Measurements from ENCODE around the gene CCDC60.

Gene CCDC60

DNA sequence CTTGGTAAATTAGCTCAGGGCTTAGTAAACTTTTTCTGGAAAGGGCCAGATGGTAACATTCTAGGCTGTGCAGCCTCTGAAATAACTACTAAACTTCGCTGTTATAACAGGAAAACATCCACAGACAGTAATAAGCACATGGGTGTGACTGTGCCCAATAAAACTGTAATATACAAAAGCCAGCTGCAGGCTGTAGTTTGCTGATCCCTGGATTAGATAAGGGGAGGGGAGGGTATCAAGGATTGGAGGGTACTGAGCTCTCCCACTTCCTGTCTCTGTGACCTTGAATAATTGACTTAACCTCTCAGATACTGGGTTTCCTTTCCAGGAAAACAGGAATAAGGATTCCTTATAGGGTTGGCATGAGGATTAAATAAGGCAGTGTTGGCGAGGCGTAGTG, 81.2 kb downstream of the CCDC60 start:
- TF ChIP-seq, protein P1, sequence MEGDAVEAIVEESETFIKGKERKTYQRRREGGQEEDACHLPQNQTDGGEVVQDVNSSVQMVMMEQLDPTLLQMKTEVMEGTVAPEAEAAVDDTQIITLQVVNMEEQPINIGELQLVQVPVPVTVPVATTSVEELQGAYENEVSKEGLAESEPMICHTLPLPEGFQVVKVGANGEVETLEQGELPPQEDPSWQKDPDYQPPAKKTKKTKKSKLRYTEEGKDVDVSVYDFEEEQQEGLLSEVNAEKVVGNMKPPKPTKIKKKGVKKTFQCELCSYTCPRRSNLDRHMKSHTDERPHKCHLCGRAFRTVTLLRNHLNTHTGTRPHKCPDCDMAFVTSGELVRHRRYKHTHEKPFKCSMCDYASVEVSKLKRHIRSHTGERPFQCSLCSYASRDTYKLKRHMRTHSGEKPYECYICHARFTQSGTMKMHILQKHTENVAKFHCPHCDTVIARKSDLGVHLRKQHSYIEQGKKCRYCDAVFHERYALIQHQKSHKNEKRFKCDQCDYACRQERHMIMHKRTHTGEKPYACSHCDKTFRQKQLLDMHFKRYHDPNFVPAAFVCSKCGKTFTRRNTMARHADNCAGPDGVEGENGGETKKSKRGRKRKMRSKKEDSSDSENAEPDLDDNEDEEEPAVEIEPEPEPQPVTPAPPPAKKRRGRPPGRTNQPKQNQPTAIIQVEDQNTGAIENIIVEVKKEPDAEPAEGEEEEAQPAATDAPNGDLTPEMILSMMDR (IDR thresholded peaks at IDR 0.05; ENCODE audit: low read depth, low read length) = no peak
- no peak overlapping the region for H3K4me3 ChIP-seq (ENCODE audit: low read depth, low read length)
- DNase-seq = no peak

GRCh38 chr12:119417440-119417839, 82.9 kb downstream of the CCDC60 start:
- H3K4me3 ChIP-seq (ENCODE audit: low read depth, low read length) = no peak overlapping the region
- TF ChIP-seq, protein P1 (IDR thresholded peaks at IDR 0.05; ENCODE audit: low read depth, low read length) = no peak
- no peak overlapping the region for H3K27ac ChIP-seq
- H3K27me3 ChIP-seq (ENCODE audit: insufficient read depth, low read depth, severe bottlenecking) = no peaks in the 10 kb centered on the region
- H3K36me3 ChIP-seq = no peaks in the 10 kb centered on the region
- DNase-seq = no peak
- peaks cover 2% of the 10 kb centered on the region for H3K9me3 ChIP-seq (ENCODE audit: severe bottlenecking)

More for the DNA sequence above, 81.2 kb downstream of the CCDC60 start:
- Histone ChIP-seq H3K36me3 (no peaks in the 10 kb centered on the region), H3K9me3 (ENCODE audit: severe bottlenecking) (no peaks in the 10 kb centered on the region), H3K27ac (no peak overlapping the region), H3K27me3 (ENCODE audit: insufficient read depth, low read depth, severe bottlenecking) (no peaks in the 10 kb centered on the region)

GRCh38 chr12:119419381-119419780, 84.9 kb downstream of the CCDC60 start:
- peaks cover 2% of the 10 kb centered on the region for H3K9me3 ChIP-seq (ENCODE audit: severe bottlenecking)
- DNase-seq = no peak
- H3K4me3 ChIP-seq (ENCODE audit: low read depth, low read length) = no peak overlapping the region
- no peaks in the 10 kb centered on the region for H3K36me3 ChIP-seq
- no peaks in the 10 kb centered on the region for H3K27me3 ChIP-seq (ENCODE audit: insufficient read depth, low read depth, severe bottlenecking)
- no peak overlapping the region for H3K27ac ChIP-seq
- TF ChIP-seq, protein P1 (IDR thresholded peaks at IDR 0.05; ENCODE audit: low read depth, low read length) = no peak

DNA sequence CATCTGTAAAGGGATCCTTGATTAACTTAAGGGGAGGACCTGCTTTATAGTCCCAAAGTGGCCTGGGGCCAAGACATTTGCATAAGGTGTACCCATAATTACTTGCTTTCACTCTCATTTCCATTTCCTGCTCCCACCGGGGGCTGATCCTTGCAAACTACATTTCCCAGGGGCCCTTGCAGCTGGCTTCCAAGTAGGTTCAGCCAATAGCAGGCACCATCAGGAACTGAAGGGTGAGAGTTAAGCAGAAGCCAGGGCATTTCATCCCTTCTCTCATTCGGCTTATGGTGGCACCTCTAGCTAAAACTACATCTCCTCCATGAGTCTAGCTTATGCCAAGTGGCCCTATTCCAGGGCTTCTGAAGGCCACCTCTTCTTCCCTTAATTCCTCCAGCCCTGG, 88.8 kb downstream of the CCDC60 start:
- Histone ChIP-seq H3K27ac (no peak overlapping the region), H3K4me3 (ENCODE audit: low read depth, low read length) (no peak overlapping the region), H3K9me3 (ENCODE audit: severe bottlenecking) (peaks cover 2% of the 10 kb centered on the region), H3K36me3 (no peaks in the 10 kb centered on the region), H3K27me3 (ENCODE audit: insufficient read depth, low read depth, severe bottlenecking) (no peaks in the 10 kb centered on the region)
- TF ChIP-seq, protein P1 (IDR thresholded peaks at IDR 0.05; ENCODE audit: low read depth, low read length) = no peak
- peak; percentile 52 for DNase-seq

DNA sequence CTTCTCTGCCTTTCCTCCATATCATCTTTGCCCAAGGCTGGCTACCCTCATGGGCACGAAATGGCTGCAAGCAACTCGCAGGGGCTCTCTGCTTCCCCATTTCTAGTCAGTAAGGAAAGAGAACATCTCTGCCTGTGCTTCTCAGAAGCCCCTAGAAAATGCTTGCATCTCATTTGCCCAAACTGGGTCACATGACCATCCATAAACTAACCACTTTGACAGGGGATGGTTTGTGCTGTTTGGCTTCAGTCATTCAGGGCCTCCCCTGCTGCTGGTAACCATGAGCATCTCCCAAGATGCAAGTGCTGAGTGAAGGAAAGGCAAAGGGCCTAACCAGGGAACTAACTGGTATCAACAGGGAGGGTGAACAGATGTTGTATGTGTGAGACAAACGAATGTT, 91.1 kb downstream of the CCDC60 start:
- Histone ChIP-seq H3K9me3 (ENCODE audit: severe bottlenecking) (peaks cover 2% of the 10 kb centered on the region), H3K4me3 (ENCODE audit: low read depth, low read length) (no peak overlapping the region), H3K27me3 (ENCODE audit: insufficient read depth, low read depth, severe bottlenecking) (no peaks in the 10 kb centered on the region), H3K36me3 (no peaks in the 10 kb centered on the region), H3K27ac (no peak overlapping the region)
- no peak for DNase-seq
- TF ChIP-seq, protein P1 (IDR thresholded peaks at IDR 0.05; ENCODE audit: low read depth, low read length) = no peak

- H3K27me3 ChIP-seq (ENCODE audit: insufficient read depth, low read depth, severe bottlenecking) = no peaks in the 10 kb centered on the region
- TF ChIP-seq, protein P1 (IDR thresholded peaks at IDR 0.05; ENCODE audit: low read depth, low read length) = no peak
- no peaks in the 10 kb centered on the region for H3K36me3 ChIP-seq
- no peak overlapping the region for H3K27ac ChIP-seq
- DNase-seq = no peak
- no peaks in the 10 kb centered on the region for H3K9me3 ChIP-seq (ENCODE audit: severe bottlenecking)
- H3K4me3 ChIP-seq (ENCODE audit: low read depth, low read length) = no peak overlapping the region
Measured at GRCh38 chr12:119431151-119431550, 96.6 kb downstream of the CCDC60 start.

Measured in WERI-Rb-1 (cell line).